Activated naive CD4-positive, alpha-beta T cell treated with anti-CD3 and anti-CD28 coated beads, Interleukin-2, amount 50 U/mL, for 16 hours (primary cell): ENCODE measurements around the gene PRTG.
"Not testable (repeated sequence)": the region's sequence is repeated elsewhere in the genome, so short reads cannot be mapped to it uniquely, and the experiment has no call there.

ENCODE experiments used
- DNase-seq: peaks from one replicate; pipeline ENCODE4 v3.0.0-alpha.2; 2020

PRTG gene

DNA sequence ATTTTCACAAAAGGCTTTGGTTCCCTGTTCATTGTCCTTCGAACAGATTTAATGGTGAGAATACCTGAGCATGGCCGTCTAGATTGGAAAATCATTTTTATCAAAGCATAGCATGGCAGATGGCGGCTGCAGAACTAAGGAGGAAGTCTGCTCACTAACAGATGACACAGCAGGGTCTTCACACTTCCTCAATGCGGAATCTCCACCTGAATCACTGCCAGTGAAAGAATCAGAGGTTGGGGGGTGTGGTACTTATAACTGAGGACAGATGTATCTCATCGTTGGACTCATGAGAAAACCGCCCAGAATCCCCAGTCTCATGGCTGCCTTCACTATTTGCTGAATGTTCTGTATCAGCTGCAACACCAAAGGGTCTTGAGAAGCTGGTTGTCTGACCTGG, 123.2 kb downstream of the PRTG start:
- no peak for DNase-seq

DNA sequence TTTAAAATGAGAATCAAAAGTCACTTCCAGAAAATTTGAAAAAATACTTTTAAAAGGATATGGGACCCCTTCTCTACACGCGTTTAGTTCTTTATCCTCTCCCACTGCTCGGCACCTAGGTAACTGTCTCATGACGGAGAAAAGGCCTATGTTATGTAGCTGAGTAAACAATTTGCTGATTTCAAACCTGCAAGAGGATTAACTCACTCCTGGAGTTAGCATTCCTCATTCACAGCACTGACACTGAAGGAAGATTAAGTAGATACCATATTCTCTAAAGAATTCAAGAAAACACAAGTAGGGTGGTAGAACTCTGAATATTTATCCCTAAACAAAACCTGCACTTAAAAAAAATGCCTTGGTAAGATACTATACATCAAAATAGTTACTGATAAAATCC, 124.6 kb downstream of the PRTG start:
- DNase-seq, result no peak

DNA sequence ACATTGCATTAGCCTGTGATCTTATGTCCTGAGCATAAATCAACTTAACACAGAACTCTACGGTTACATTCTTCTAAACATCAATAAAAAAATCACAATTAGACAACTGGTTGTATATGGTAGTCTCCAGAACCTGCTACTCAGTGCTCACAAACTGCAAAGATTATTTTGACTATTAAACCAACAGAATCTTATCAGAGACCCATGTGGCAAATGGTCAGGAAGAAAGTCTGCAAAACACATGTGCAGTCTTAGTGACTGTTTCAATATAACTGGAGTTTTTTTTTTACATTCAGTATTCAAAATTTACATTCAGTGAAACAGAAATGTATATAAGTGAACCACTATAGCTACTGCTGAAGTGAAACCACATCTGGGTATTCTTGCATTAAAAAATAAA, 127.5 kb downstream of the PRTG start:
- DNase-seq, result no peak

DNA sequence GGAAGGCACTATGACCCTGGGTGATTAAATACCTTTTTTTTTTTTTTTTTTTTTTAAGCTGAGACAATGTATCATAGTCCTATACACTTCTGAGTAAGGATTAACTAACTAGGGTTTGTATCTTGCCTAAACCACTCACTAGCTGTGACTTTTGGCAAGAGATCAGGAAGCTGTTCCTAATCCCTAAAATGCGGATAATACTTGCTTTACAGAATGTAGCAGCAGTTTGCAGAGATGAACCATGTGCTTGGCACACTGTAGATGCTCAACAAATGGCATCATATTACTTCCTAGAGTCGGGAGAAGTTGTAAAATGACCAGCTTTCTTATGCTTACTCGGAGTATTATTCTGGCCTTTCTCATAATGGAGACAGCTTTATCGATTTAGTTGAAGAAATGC, 129.2 kb downstream of the PRTG start:
- DNase-seq, result no peak

DNA sequence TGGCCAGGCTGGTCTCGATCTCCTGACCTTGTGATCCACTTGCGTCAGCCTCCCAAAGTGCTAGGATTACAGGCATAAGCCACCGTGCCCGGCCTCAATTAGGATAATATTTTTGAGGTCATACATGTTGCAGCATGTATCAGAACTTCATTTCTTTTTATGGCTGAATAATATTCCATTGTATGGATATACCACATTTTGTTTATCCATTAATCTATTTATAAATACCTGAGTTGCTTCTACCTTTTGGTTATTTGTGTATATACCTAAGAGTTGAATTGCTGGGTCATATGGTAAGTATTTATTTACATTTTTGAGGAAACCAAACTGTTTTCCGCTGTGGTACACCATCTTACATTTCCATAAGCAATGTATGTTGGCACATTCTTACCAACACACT, 136.7 kb downstream of the PRTG start:
- DNase-seq, result no peak

DNA sequence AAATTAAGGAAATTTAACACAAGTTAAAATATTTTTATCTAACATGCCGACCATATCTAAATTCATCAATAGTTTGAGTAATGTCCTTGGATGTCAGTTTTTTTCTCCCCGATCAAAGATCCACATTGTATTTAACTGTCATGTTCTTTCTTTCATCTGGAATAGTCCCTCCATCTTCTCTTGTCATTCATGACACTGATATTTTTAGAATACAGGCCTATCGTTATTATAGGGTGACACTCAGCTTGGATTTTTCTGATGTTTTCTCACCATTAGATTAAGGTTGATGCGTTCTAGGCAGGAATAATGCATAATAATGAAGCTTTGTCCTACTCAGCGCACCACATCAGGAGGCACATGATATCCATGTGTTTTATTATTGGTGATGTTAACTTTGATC, 141.6 kb downstream of the PRTG start:
- DNase-seq, result no peak

DNA sequence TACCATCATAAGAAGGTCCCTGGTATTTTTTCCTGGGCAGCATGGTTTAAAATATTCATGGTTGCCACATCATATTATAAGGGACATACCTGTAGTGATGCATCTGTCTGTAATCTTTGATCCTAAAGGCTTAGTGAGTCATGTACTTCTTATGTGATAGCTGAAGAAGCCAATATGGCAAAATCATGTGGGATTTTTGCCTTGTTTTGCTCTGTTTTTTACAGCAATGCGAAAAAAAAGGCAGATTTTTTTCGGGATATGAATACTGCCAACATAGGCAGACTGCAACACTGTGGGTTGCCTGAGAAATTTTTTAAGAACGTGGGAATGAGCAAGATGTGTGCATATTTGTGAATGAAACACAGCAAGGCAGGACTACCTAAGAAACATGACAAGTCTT, 143.5 kb downstream of the PRTG start:
- no peak for DNase-seq

DNA sequence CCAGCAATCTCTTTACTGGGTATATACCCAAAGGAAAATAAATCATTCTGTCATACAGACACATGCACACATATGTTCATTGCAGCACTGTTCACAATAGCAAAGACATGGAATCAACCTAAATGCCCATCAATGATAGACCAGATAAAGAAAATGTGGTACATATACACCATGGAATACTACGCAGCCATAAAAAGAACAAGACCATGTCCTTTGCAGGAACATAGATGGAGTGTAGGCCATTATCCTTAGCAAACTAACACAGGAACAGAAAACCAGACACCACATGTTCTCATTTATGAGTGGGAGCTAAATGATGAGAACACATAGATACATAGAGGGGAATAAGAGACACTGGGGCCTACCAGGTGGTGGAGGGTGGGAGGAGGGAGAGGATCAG, 149.9 kb downstream of the PRTG start:
- DNase-seq, result not testable (repeated sequence)

DNA sequence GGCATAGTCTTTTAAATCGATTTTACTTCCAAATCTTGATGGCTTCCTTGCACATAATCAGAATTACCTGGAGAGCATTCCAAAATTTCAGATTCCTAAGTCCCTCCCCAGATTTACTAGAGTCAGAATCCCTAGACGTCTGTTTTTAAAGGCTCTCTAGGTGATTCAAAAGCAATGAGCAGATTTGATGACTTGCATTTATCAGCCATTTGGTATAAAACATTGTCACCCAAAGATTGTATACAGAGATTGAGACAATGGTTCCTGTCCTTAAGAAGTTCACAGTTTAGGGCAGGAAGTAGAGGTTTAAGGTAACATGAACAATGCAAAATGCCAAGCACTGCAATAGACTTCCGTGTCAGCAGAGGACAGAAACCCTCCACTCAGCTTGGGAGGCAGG, 152.2 kb downstream of the PRTG start:
- no peak for DNase-seq

DNA sequence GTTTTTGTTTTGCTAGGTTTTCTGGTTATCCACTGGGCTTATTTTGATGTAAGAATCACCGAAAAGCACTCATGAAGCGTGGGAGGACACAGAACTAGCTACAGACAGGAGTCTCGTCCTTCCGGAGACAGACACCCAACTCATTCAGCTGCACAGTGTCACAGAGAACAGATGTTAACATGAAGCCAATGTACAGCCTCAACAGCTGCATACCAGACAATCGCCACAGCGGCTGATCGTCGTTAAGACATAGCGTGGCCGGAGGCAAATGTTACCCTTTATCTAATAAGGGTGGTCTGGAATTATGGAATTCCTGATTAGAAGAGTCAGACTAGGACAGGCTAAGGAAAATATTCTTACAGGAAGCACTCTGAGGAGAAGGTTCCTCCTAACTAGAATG, 153.7 kb downstream of the PRTG start:
- no peak for DNase-seq

DNA sequence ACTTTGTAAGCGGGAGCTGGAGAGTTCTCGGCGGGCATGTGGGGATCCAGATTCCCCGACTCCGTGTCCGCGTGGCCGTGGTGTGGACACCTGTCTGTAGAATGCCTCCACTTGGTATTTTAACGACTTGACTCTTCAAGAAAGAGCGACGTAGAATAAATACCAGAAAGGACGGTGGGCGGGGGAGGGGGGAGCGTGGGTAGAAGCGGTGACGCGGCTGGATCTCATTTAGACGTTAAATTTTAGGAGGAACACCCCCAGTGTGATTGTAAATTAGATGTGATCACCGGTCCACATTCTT, 154.2 kb downstream of the PRTG start:
- no peak for DNase-seq

DNA sequence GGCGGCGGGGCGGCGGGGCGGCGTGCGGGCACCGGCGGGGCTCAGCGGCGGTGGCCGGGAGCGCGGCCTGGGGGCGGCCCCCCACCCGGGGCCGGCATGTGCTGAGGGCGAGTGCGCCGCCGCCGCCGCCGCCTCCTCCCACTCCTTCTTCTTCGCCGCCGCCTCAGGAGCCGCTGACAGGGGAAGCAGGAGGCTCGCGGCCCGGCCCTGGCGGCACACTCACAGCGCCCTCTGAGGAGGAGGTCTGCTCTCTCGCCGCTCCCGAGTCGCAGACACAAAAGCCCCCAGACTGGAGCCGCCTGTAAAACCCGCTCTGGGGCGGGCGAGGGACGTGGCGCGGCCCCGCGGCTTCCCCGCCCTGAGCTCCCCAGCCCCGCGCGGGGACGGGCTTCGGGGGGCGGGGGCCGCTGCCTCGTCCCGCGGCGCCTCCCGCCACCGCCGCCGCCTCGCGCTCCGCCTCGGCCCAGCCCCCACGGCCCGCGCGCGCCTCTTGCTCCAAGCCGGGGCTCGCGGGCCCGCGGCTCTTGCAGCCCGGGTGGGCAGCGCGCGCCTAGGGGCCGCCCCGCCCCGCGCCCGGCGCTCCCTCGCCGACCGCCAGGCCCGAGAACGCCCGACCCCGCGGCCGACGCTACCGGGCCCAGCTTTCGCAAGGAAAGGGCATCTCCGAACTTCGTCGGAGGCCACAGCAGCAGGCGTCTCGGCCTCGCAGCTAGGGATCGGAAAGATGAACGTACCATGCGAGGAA, 154.7 kb downstream of the PRTG start, which contains the start of gene PYGO1:
PYGO1 (minus strand) TSS at position 276 of the 745 bp plus-strand sequence. CDS start 462 bp downstream, outside the sequence.
- DNase-seq, result peak; percentile 46

DNA sequence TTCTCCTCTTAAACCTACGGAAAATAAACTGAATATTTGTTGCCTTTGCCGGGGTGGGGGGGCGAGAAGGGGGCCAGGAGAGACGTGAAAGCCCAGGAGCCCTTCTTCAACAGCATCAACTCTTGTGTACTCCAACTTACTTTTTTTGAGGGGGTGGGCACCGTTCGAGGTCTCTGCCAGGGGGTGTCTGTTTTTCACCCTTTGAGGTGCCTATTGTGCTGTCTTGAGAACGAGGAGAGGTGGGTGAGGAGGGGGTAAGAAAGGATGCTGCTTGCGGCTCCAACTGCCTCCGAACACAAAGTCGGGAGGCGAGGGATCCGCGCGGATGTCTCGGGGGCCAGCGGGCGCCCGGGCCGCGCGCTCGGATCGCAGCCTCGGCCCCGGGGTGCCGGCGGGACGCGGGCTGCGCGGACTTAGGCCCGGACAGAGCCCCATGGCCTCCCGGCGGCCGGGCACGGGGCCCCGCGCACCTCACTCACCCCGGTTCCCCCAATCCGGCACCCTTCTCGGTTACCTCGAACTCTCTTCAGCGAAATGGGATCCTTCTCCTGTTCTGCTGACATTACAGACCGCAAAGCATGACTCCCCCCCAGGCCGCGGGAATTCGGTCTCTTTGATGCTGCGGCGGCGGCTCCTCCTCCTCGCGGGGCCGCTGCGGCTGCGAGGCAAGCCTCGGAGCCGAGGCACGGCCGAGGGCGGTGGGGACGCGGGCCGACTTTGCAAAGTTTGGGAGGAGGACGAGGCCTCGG, 155.5 kb downstream of the PRTG start:
- DNase-seq, result no peak

DNA sequence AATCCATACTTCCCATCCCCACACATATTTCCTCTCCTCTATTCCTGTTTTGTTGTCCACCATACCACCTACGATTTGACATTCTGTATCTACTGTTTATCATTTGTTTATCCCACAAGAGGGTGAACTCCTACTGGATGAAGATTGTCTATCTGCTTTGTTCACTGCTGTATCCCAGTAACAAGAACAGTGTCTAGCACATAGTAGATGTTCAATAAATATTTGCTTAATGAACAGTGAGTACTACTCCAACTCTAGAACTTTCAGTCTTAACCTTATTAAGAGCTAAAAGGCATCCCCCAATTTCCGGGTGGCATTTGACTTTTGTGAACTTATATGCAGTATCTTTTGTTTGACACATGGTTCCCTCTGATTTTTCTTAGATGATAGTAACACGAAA, 156.1 kb downstream of the PRTG start:
- DNase-seq, result no peak

DNA sequence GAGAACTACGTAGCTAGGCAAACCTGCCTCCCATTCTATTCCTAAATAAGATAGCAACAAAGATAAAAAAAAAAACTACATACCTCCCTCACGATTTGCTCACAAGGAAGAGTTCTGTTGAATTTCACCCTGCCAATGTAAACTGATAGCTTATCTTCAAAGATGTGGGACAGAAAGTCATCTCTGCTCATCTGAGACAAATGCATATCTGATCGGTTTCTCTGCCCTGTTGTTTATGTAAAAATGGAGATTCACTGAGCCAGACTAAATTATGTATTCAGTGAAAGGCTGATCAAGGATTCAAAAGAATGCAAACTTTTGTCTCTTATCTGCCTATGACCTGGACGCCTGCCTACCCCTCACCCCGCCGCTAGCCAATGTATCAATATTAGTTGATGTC, 166.0 kb downstream of the PRTG start:
- DNase-seq, result no peak

DNA sequence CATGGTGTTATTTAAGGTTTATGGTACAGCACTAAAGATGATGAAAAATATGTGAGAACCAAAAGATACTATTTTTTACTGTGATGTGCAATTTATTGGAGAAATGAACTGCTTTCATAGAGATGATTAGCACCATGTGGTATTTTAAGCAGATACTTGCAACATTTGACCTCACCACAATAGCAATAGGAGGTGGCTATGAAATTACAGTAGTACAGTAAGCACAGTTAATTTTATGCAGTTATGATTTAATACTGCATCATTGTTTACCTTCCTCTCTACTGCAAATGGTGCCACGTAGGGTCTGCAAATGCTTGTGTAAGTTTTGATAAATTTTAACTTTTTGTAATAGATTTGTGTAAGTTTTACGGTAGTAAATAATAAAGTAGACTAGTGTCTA, 168.9 kb downstream of the PRTG start:
- DNase-seq, result no peak

DNA sequence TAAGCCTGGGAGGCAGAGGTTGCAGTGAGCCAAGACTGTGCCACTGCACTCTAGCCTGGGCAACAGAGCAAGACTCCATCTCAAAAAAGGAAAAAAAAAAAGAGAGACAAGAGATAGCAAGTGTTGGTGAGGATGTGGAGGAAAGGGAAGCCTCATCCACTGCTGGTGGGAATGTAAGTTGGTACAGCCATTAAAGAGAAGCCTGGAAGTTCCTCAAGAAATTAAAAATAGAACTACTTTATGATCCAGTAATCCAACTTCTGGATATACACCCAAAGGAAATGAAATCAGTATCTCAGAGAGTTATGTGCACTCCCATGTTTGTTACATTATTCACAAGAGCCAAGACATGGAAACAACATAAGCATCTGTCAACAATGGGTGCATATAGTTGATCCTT, 169.7 kb downstream of the PRTG start:
- DNase-seq, result no peak

DNA sequence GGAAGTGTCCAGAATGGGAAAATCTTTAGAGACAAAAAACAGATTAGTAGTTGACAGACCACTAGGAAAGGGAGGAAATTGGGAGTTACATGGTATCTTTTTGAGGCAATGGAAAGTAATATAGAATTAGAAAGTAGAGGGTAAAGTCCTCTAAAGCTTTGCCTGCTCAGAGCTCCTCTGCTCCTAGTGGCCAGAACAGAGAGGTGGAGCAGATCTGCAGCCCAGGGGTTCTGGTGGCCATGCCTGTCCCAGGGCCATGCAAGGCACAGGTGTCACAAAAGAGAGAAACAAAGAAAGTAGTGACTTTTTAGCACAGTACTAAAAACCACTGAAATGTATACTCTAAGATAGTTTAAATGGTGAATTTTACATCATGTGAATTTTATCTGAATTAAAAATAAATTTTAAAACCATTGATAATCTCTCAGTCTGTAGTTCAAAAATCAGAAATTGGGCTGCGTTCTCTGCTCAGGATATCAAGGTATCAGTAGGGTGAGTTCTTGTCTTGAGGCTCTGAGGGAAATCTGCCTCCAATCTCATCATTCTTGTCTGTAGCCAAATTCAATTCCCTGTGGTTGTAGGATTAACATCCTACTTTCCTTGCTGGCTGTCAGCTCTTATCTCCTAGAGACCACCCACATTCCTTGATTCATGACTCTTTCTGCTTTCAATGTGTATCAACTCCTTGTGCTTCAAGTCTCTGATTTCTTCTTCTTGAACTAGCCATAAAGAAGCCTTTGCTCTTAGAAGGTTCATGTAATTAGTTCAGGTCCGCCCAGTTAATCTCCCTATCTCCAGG, 178.4 kb downstream of the PRTG start:
- no peak for DNase-seq

DNA sequence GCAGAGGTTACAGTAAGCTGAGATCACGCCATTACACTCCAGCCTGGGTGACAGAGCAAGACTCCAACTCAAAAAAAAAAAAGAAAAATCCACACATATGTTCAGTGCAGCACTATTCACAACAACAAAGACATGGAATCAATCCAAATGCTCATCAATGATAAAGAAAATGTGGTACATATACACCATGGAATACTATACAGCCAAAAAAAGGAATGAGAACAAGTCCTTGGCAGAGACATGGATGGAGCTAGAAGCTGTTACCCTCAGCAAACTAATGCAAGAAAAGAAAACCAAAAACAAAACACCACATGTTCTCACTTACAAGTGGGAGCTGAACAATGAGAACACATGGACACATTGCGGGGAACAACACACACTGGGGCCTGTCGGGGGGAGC, 180.4 kb downstream of the PRTG start:
- DNase-seq, result no peak
